Activated CD4-positive, alpha-beta memory T cell treated with anti-CD3 and anti-CD28 coated beads, Interleukin-2, amount 10 ng/mL, durations not matched to agents 7 days and 5 days (primary cell): ENCODE measurements around the gene PDLIM5. TPM values are rescaled to one million over a fixed set of nuclear protein-coding genes. Genes with fewer than 3 reads are reported as not detected.
"Not testable (repeated sequence)": the region's sequence is repeated elsewhere in the genome, so short reads cannot be mapped to it uniquely, and the experiment has no call there.

Experiments
- CTCF ChIA-PET: fragments of 350-600 bp; sonication (Branson Sonifier 250); formaldehyde crosslinking; loops from one replicate; lab custom pipeline; 2021; ENCODE audit warnings: antibody characterized with exemption, inconsistent platforms; lab: Charles Lee
- POLR2A ChIA-PET: fragments of 350-600 bp; sonication (Branson Sonifier 250); formaldehyde crosslinking; loops from one replicate; lab custom pipeline; 2021; ENCODE audit warnings: antibody characterized with exemption; lab: Charles Lee
- DNase-seq: peaks from one replicate; pipeline ENCODE4 v3.0.0-alpha.2; 2020
- H3K27ac Mint-ChIP-seq: one replicate; pipeline ENCODE4 v1.8.0; 2021; ENCODE audit warnings: mild to moderate bottlenecking, mixed read lengths
- H3K27me3 Mint-ChIP-seq: one replicate; pipeline ENCODE4 v1.8.0; 2021; ENCODE audit warnings: mixed read lengths
- H3K36me3 Mint-ChIP-seq: one replicate; pipeline ENCODE4 v1.8.0; 2021; ENCODE audit warnings: low read depth, mixed read lengths
- H3K4me1 Mint-ChIP-seq: one replicate; pipeline ENCODE4 v1.8.0; 2021; ENCODE audit warnings: mixed read lengths
- H3K4me3 Mint-ChIP-seq: one replicate; pipeline ENCODE4 v1.8.0; 2021; ENCODE audit warnings: mild to moderate bottlenecking, mixed read lengths
- H3K9me3 Mint-ChIP-seq: one replicate; pipeline ENCODE4 v1.8.0; 2021; ENCODE audit warnings: mixed read lengths
- total RNA-seq, 2 experiments: library from RNA; stranded (reverse); gene quantifications; one replicate each; pipeline ENCODE4 v1.2.3, GENCODE V29; 2021

The PDLIM5 gene
- total RNA-seq, 2 experiments from 2014 or later, result 24.0 to 24.9 TPM

DNA sequence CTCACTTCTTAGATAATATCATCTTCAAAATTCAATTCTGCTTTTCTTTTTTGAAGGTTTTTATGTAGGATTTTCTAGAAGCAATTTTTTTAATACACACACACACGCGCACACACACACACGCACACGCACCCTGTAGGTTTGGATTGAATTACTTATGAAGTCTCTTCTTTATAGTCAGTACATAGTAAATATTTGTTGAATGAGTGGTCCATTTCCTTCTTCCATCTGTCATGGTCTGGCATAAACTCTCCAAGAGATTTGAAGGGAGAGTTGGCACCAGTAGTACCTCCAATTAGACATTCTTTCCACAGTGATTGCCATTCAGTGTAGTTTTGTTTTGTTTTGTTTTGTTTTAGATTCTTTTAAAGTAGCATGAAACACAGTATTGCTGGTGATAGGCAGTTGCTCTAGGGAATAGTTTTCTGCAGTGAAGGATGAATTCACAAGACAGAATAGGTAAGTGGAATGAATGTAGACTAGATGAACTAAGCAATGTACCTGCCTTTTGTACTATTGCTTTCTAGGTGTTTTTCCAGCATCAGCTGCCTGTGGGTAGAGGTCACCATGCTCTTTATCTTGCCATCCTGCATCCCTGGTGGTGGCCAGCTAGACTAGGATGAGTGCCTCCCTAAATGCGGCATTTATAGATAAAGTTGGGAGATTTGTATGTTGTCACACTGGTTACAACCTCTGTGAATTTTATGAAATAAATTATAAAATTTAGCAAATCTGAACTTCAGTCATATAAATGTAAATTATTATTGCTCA, 20.5 kb downstream of the PDLIM5 start:
- Mint-ChIP-seq H3K9me3 (no peaks in the 10 kb centered on the region), H3K36me3 (peaks cover 4% of the 10 kb centered on the region), H3K4me3 (no peak overlapping the region), H3K4me1 (peaks cover 1% of the 10 kb centered on the region), H3K27ac (no peak overlapping the region), H3K27me3 (no peaks in the 10 kb centered on the region)
- ChIA-PET CTCF (no interaction called here), POLR2A (no interaction called here)
- DNase-seq, result no peak

DNA sequence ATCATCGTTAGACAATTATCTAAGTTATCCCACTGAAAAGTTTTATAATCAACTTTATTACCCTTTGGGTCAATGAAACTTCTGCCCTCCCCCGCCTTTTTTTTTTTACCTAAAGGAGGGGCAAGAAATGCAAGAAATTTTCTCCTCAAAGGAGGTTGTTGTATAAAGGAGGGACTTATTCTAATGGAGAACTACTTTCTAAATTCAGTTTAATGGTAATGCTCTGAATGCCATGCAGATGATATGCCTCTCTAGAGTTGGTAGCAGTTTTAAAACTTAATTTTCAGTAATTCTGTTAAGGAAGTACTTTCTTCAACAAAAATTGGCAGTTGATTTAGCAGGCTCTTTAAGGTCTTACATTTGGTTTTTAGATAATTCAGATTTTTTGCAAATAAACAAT, 23.3 kb downstream of the PDLIM5 start:
- POLR2A ChIA-PET, result no interaction called here
- H3K4me1 Mint-ChIP-seq, result peaks cover 1% of the 10 kb centered on the region
- no peaks in the 10 kb centered on the region for H3K27me3 Mint-ChIP-seq
- no peak for DNase-seq
- CTCF ChIA-PET, result no interaction called here
- H3K36me3 Mint-ChIP-seq, result peaks cover 4% of the 10 kb centered on the region
- no peak overlapping the region for H3K4me3 Mint-ChIP-seq
- H3K9me3 Mint-ChIP-seq, result no peaks in the 10 kb centered on the region
- no peak overlapping the region for H3K27ac Mint-ChIP-seq

GRCh38 chr4:94475794-94476193, 24.1 kb downstream of the PDLIM5 start:
- peaks cover 1% of the 10 kb centered on the region for H3K4me1 Mint-ChIP-seq
- no peak for DNase-seq
- ChIA-PET CTCF (no interaction called here), POLR2A (no interaction called here)
- no peaks in the 10 kb centered on the region for H3K27me3 Mint-ChIP-seq
- H3K9me3 Mint-ChIP-seq, result no peaks in the 10 kb centered on the region
- H3K27ac Mint-ChIP-seq, result no peak overlapping the region
- peaks cover 2% of the 10 kb centered on the region for H3K36me3 Mint-ChIP-seq
- H3K4me3 Mint-ChIP-seq, result no peak overlapping the region

- POLR2A ChIA-PET, result no interaction called here
- Mint-ChIP-seq H3K36me3 (no peaks in the 10 kb centered on the region), H3K27me3 (no peaks in the 10 kb centered on the region), H3K4me3 (no peak overlapping the region), H3K9me3 (no peaks in the 10 kb centered on the region), H3K4me1 (peaks cover 1% of the 10 kb centered on the region), H3K27ac (no peak overlapping the region)
- DNase-seq, result no peak
- CTCF ChIA-PET, result no interaction called here
Observed at GRCh38 chr4:94477227-94477626, 25.5 kb downstream of the PDLIM5 start.

DNA sequence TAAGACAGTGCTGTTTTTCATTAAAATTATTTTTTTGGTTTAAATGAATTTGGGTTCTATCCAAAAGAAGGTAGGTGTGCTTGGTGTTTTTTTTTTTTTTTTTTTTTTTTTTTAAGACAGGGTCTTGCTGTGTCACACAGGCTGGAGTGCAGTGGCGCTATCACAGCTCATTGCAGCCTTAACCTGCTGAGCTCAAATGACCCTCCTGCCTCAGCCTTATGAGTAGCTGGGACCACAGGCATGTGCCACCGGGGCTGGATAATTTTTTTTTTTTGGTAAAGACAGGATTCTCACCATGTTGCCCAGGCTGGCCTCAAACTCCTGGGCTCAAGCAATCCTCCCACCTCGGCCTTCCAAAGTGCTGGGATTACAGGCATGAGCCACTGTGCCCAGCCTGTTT, 27.1 kb downstream of the PDLIM5 start:
- DNase-seq, H3K36me3 Mint-ChIP-seq, POLR2A ChIA-PET, H3K9me3 Mint-ChIP-seq, H3K4me3 Mint-ChIP-seq, H3K27me3 Mint-ChIP-seq, H3K4me1 Mint-ChIP-seq, H3K27ac Mint-ChIP-seq: not testable (repeated sequence)
- CTCF ChIA-PET, result interaction anchor here (0.6 kb wide), 1 partner anchor 15 kb away, joined by 3 read pairs; no protein-coding TSS in a partner anchor

DNA sequence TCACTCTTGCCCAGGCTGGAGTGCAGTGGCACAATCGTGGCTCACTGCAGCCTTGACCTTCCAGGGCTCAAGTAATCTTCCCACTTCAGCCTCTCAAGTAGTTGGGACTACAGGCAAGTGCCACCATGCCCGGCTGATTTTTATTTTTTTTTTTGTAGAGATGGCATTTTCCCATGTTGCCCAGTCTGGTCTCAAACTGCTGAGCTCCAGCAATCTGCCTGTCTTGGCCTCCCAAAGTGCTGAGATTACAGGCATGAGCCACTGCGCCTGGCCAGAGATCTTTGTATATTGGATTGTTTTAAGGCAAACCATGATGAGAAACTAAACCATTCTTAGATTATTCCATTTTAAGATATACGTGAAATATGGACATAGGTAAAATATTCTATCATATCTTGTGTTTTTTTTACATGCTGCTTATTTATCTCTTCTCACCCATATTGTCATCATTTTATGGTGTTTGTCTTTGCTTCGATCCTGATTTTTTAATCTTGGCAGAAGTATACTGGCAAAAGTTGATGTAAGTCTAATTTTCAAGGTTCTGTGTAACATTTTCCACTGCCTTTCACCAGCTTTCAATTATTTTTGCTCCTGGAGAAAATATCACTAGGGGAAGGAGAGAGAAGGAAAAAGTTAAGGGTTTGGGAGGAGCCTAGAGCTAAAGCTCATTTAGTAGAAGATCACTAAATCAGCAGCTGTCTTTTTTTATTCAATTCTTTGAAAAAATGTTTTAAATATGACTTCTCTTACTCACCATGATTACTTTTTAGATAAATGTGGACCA, 27.8 kb downstream of the PDLIM5 start:
- Mint-ChIP-seq H3K4me1 (peaks cover 1% of the 10 kb centered on the region), H3K4me3 (no peak overlapping the region), H3K27me3 (no peaks in the 10 kb centered on the region), H3K36me3 (no peaks in the 10 kb centered on the region), H3K27ac (no peak overlapping the region), H3K9me3 (no peaks in the 10 kb centered on the region)
- CTCF ChIA-PET, result interaction anchor here (0.6 kb wide), 1 partner anchor 16 kb away, joined by 3 read pairs; no protein-coding TSS in a partner anchor
- DNase-seq, result no peak
- POLR2A ChIA-PET, result no interaction called here

GRCh38 chr4:94480362-94480951, 28.7 kb downstream of the PDLIM5 start:
- H3K27ac Mint-ChIP-seq, result no peak overlapping the region
- CTCF ChIA-PET, result no interaction called here
- no peaks in the 10 kb centered on the region for H3K36me3 Mint-ChIP-seq
- no peak for DNase-seq
- no peak overlapping the region for H3K4me3 Mint-ChIP-seq
- H3K4me1 Mint-ChIP-seq, result peaks cover 1% of the 10 kb centered on the region
- no peaks in the 10 kb centered on the region for H3K9me3 Mint-ChIP-seq
- POLR2A ChIA-PET, result no interaction called here
- no peaks in the 10 kb centered on the region for H3K27me3 Mint-ChIP-seq

GRCh38 chr4:94483895-94484294, 32.2 kb downstream of the PDLIM5 start:
- H3K27ac Mint-ChIP-seq, result no peak overlapping the region
- no peaks in the 10 kb centered on the region for H3K4me1 Mint-ChIP-seq
- no peaks in the 10 kb centered on the region for H3K27me3 Mint-ChIP-seq
- H3K36me3 Mint-ChIP-seq, result no peaks in the 10 kb centered on the region
- ChIA-PET CTCF (no interaction called here), POLR2A (no interaction called here)
- H3K4me3 Mint-ChIP-seq, result no peak overlapping the region
- no peak for DNase-seq
- H3K9me3 Mint-ChIP-seq, result no peaks in the 10 kb centered on the region

DNA sequence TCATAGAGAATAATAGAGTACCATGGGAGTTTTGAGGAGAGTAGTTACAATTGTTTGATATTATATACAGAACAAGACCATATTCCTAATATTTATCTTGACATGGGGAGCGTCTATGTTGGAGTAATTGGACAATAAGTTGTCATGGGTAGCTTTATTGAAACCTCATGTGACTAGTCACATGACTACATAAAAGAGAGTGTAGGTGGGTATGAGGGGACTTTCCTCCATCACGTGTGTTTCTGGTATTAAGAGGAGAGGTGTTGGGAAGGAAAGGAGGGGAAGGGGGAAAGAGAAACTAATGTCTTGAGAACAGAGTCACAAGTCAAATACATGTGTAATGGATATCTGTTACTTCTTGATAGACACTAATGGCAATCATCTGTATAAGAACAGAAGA, 33.1 kb downstream of the PDLIM5 start:
- no peaks in the 10 kb centered on the region for H3K27me3 Mint-ChIP-seq
- CTCF ChIA-PET, result no interaction called here
- no peak overlapping the region for H3K4me3 Mint-ChIP-seq
- H3K36me3 Mint-ChIP-seq, result no peaks in the 10 kb centered on the region
- H3K4me1 Mint-ChIP-seq, result no peaks in the 10 kb centered on the region
- no peak overlapping the region for H3K27ac Mint-ChIP-seq
- no peak for DNase-seq
- POLR2A ChIA-PET, result no interaction called here
- H3K9me3 Mint-ChIP-seq, result no peaks in the 10 kb centered on the region

DNA sequence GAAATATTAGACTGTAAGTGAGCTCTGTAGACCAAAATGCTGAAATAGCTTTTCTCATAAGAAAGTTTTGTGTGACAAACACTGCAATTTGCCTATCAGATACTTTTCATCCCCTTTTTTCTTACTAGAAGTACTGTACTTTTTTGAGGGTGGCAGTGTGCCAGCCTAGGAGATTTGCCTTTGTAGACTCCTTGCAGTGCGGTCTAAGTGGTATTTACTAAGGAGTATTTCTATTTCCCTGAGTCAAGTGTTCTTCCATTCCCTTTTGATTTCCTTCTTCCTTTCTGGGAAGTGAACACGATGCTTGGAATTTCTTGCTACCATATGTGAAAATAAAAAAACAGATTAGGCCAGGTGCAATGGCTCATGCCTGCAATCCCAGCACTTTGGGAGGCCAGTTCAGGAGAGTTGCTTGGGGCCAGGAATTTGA, 34.6 kb downstream of the PDLIM5 start:
- ChIA-PET POLR2A (no interaction called here), CTCF (no interaction called here)
- DNase-seq, result no peak

DNA sequence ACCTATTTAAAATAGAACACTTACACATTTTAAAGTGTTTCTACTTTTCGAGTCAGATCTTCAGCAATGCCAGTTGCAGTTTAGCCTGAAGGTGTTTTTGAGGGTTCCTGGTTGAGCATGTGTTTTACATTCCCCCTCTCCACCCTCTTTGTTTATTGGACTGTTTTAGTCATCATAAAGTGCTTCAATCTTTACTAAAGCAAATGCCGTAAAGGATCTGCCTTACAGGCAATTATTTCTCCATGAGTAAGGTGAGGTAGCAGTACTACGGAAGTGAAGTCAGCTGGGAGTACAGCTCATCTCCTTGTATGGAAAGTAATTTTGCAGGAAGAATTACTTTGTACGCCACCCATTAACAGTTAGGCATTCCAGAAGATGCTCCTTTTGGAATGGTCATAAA, 36.9 kb downstream of the PDLIM5 start:
- Mint-ChIP-seq H3K9me3 (no peaks in the 10 kb centered on the region), H3K27ac (no peak overlapping the region), H3K4me3 (no peak overlapping the region), H3K36me3 (no peaks in the 10 kb centered on the region), H3K4me1 (no peaks in the 10 kb centered on the region), H3K27me3 (no peaks in the 10 kb centered on the region)
- no peak for DNase-seq
- POLR2A ChIA-PET, result no interaction called here
- CTCF ChIA-PET, result no interaction called here

More for the DNA sequence above, 34.6 kb downstream of the PDLIM5 start:
- Mint-ChIP-seq H3K36me3 (no peaks in the 10 kb centered on the region), H3K27ac (no peak overlapping the region), H3K9me3 (no peaks in the 10 kb centered on the region), H3K4me1 (no peaks in the 10 kb centered on the region), H3K27me3 (no peaks in the 10 kb centered on the region), H3K4me3 (no peak overlapping the region)

DNA sequence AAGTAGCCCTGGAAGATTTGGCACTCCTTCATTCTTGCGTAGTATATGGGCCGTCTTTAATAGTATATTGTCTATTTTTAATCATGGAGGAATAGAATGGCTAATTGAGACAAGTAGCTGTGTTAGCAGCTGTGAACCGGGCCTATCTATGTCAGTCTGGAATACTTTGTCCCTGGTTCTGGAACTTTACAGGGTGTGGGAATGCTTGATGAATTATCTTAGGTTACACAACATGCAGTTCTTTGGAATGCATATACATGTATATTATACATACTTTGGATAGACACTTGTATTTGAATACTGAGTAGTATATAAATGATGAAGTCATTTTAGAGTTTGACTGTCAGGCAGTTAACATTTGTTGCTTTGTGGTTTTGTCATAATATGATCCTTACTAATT, 37.4 kb downstream of the PDLIM5 start:
- ChIA-PET POLR2A (no interaction called here), CTCF (no interaction called here)
- no peak for DNase-seq
- Mint-ChIP-seq H3K4me1 (no peaks in the 10 kb centered on the region), H3K36me3 (no peaks in the 10 kb centered on the region), H3K9me3 (no peaks in the 10 kb centered on the region), H3K27me3 (no peaks in the 10 kb centered on the region), H3K27ac (no peak overlapping the region), H3K4me3 (no peak overlapping the region)

DNA sequence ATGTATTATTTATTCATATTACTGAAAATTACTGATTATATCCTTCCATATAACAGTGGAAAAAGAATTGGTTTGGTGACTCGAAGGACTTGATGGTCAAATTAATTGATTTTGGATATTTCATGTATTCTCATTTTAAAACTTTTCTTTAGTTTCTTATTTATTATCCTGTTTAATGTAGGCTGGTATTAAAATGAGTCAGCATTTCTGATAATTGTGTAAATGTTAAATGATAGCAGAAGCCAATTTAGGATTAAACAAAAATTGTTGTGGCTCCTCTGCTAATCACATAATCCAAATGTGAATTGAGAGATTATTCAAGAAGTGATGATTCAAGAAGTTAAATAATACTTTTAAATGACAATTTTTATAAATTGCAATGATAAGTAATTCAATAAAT, 38.7 kb downstream of the PDLIM5 start:
- no peaks in the 10 kb centered on the region for H3K4me1 Mint-ChIP-seq
- DNase-seq, result no peak
- POLR2A ChIA-PET, result no interaction called here
- H3K9me3 Mint-ChIP-seq, result no peaks in the 10 kb centered on the region
- H3K4me3 Mint-ChIP-seq, result no peak overlapping the region
- H3K36me3 Mint-ChIP-seq, result no peaks in the 10 kb centered on the region
- CTCF ChIA-PET, result no interaction called here
- no peak overlapping the region for H3K27ac Mint-ChIP-seq
- no peaks in the 10 kb centered on the region for H3K27me3 Mint-ChIP-seq
